ENCODE measurements around the gene ECT2L. TPM values are rescaled to one million over a fixed set of nuclear protein-coding genes. Genes with fewer than 3 reads are reported as not detected.

ECT2L gene
- total and polyA plus RNA-seq, 2 of the 13 experiments (the other 11 are each of a cell fraction or from before 2014, with no cell fraction given), result 0.12 TPM; not detected in 1

- no peak for TF ChIP-seq ZHX1 (CRISPR knock-in tag; IDR thresholded peaks at IDR 0.05; ENCODE audit: low read depth)
- peak; percentile 60 for TF ChIP-seq MEIS2 (CRISPR knock-in tag; IDR thresholded peaks at IDR 0.05)
- no peak for TF ChIP-seq ZSCAN22 (CRISPR knock-in tag; IDR thresholded peaks at IDR 0.05)
- TF ChIP-seq, protein P1, sequence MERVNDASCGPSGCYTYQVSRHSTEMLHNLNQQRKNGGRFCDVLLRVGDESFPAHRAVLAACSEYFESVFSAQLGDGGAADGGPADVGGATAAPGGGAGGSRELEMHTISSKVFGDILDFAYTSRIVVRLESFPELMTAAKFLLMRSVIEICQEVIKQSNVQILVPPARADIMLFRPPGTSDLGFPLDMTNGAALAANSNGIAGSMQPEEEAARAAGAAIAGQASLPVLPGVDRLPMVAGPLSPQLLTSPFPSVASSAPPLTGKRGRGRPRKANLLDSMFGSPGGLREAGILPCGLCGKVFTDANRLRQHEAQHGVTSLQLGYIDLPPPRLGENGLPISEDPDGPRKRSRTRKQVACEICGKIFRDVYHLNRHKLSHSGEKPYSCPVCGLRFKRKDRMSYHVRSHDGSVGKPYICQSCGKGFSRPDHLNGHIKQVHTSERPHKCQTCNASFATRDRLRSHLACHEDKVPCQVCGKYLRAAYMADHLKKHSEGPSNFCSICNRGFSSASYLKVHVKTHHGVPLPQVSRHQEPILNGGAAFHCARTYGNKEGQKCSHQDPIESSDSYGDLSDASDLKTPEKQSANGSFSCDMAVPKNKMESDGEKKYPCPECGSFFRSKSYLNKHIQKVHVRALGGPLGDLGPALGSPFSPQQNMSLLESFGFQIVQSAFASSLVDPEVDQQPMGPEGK (CRISPR knock-in tag; IDR thresholded peaks at IDR 0.05), result peak; percentile 82; the same call in 1 of the 2 replicates
- TF ChIP-seq ZBTB3 (CRISPR knock-in tag; IDR thresholded peaks at IDR 0.05; ENCODE audit: borderline replicate concordance, low read depth), result no peak
- TF ChIP-seq ZNF724P (CRISPR knock-in tag; IDR thresholded peaks at IDR 0.05; ENCODE audit: borderline replicate concordance), result 0 out of 2 replicates have a peak, but pooled peaks have one; percentile 32
- TF ChIP-seq ZNF274 (CRISPR knock-in tag; IDR thresholded peaks at IDR 0.05), result 0 out of 2 replicates have a peak, but pooled peaks have one; percentile 56
- TF ChIP-seq DR1 (CRISPR knock-in tag; IDR thresholded peaks at IDR 0.05), result no peak
- no peak for TF ChIP-seq ZFP82 (CRISPR knock-in tag; IDR thresholded peaks at IDR 0.05; ENCODE audit: borderline replicate concordance)
- no peak for TF ChIP-seq ZNF484 (CRISPR knock-in tag; IDR thresholded peaks at IDR 0.05; ENCODE audit: borderline replicate concordance, low read depth)
- TF ChIP-seq KLF15 (CRISPR knock-in tag; IDR thresholded peaks at IDR 0.05; ENCODE audit: borderline replicate concordance), result no peak
- TF ChIP-seq PAF1 (CRISPR knock-in tag; IDR thresholded peaks at IDR 0.05), result no peak
- TF ChIP-seq SKIL (CRISPR knock-in tag; IDR thresholded peaks at IDR 0.05; ENCODE audit: borderline replicate concordance), result no peak
- TF ChIP-seq SIX1 (CRISPR knock-in tag; IDR thresholded peaks at IDR 0.05; ENCODE audit: borderline replicate concordance), result peak; percentile 39; the same call in 1 of the 2 replicates
- TF ChIP-seq THAP7 (CRISPR knock-in tag; IDR thresholded peaks at IDR 0.05), result 0 out of 2 replicates have a peak, but pooled peaks have one; percentile 24
- TF ChIP-seq ATF7 (IDR thresholded peaks at IDR 0.05), result peak; percentile 79
- TF ChIP-seq ATF7 (CRISPR knock-in tag; IDR thresholded peaks at IDR 0.05), result peak; percentile 85
- TF ChIP-seq KDM3A (CRISPR knock-in tag; IDR thresholded peaks at IDR 0.05; ENCODE audit: low read depth), result no peak
- TF ChIP-seq ZBTB21 (CRISPR knock-in tag; IDR thresholded peaks at IDR 0.05), result peak; percentile 56; the same call in 1 of the 2 replicates
- no peak for TF ChIP-seq GPN1 (CRISPR knock-in tag; IDR thresholded peaks at IDR 0.05; ENCODE audit: borderline replicate concordance)
Measured at GRCh38 chr6:138773177-138774091, 22.5 kb upstream of the ECT2L start, which contains the start of gene CCDC28A (continued).
